Retinal pigment epithelial cell (primary cell): ENCODE results near the gene PREP.
"Not testable (repeated sequence)": the region's sequence is repeated elsewhere in the genome, so short reads cannot be mapped to it uniquely, and the experiment has no call there.

Experiments
- DNase-seq: peaks from one replicate; pipeline ENCODE4 v3.0.0-alpha.2; 2010; ENCODE audit warnings: low read depth
- H3K4me3 ChIP-seq: 2 replicates; pipeline ENCODE4 v1.5.1; 2011; ENCODE audit warnings: mild to moderate bottlenecking, low read length, control low read depth, moderate library complexity
- CTCF ChIP-seq: conservative IDR thresholded peaks from 2 replicates; pipeline ENCODE4 v1.5.1; 2011; ENCODE audit warnings: low read depth, low read length, control low read depth, inconsistent platforms

Gene PREP

GRCh38 chr6:105348897-105349296, 54.0 kb downstream of the PREP start:
- no peak for TF ChIP-seq CTCF
- no peak overlapping the region for H3K4me3 ChIP-seq
- DNase-seq, result no peak

- no peak for TF ChIP-seq CTCF
- DNase-seq, result peak; percentile 36
Observed at GRCh38 chr6:105346052-105346451, 56.8 kb downstream of the PREP start.

GRCh38 chr6:105345506-105345905, 57.4 kb downstream of the PREP start:
- no peak for DNase-seq
- TF ChIP-seq CTCF, result no peak

More at GRCh38 chr6:105346052-105346451, 56.8 kb downstream of the PREP start:
- no peak overlapping the region for H3K4me3 ChIP-seq

GRCh38 chr6:105344881-105345370, 58.0 kb downstream of the PREP start:
- no peak for DNase-seq
- no peak overlapping the region for H3K4me3 ChIP-seq
- TF ChIP-seq CTCF, result no peak

More at GRCh38 chr6:105345506-105345905, 57.4 kb downstream of the PREP start:
- H3K4me3 ChIP-seq, result no peak overlapping the region

GRCh38 chr6:105338350-105338983, 64.4 kb downstream of the PREP start:
- not testable (repeated sequence) for DNase-seq, H3K4me3 ChIP-seq

- no peak for DNase-seq
- H3K4me3 ChIP-seq, result no peak overlapping the region
- TF ChIP-seq CTCF, result no peak
Observed at GRCh38 chr6:105336986-105337385, 65.9 kb downstream of the PREP start.

- DNase-seq, result no peak
- H3K4me3 ChIP-seq, result no peak overlapping the region
- TF ChIP-seq CTCF, result no peak
Observed at GRCh38 chr6:105332576-105332975, 70.3 kb downstream of the PREP start.
